Measurements from ENCODE around the gene NXPH3. TPM values are rescaled to one million over a fixed set of nuclear protein-coding genes. Genes with fewer than 3 reads are reported as not detected.

The NXPH3 gene
- total RNA-seq, 1 experiment from 2014 or later, result not detected

- Histone ChIP-seq H4K20me1 (ENCODE audit: insufficient read depth) (no peaks in the 10 kb centered on the region), H3K9me3 (ENCODE audit: insufficient read depth, low read depth) (no peaks in the 10 kb centered on the region), H3K9me2 (ENCODE audit: insufficient read depth) (no peaks in the 10 kb centered on the region), H3F3A (ENCODE audit: insufficient read depth, low read depth) (no peaks in the 10 kb centered on the region), H3K27me3 (ENCODE audit: insufficient read depth, low read depth) (no peaks in the 10 kb centered on the region), H2AFZ (no peak overlapping the region), H3K79me2 (ENCODE audit: low read depth) (no peaks in the 10 kb centered on the region), H3K36me3 (ENCODE audit: low read depth) (no peaks in the 10 kb centered on the region), H3K4me3 (no peak overlapping the region), H3K4me2 (no peak overlapping the region), H3K4me1 (replicated peaks; ENCODE audit: insufficient read depth) (no peaks in the 10 kb centered on the region), H3K27ac (no peak overlapping the region)
- no TSS peak for BruUV-seq (replicated peaks)
- TF ChIP-seq EZH2 (IDR thresholded peaks at IDR 0.05; ENCODE audit: low read depth) (no peak), CTCF (conservative IDR thresholded peaks at IDR 0.05) (no peak)
- POLR2A ChIA-PET (ENCODE audit: unreplicated experiment), result no interaction called here
- no peak for DNase-seq
- CTCF ChIA-PET, result no interaction called here
- intact Hi-C loops (cut with micrococcal nuclease; ENCODE audit: unreplicated experiment), result no loop called here
Measured at GRCh38 chr17:49590874-49591273, 15.2 kb downstream of the NXPH3 start.

GRCh38 chr17:49592263-49592662 is 16.6 kb downstream of the NXPH3 start:
- POLR2A ChIA-PET (ENCODE audit: unreplicated experiment), result no interaction called here
- no peaks in the 10 kb centered on the region for H3K27me3 ChIP-seq (ENCODE audit: insufficient read depth, low read depth)
- no peaks in the 10 kb centered on the region; the same call in 1 of the 2 replicates for H3F3A ChIP-seq (ENCODE audit: insufficient read depth, low read depth)
- H3K4me3 ChIP-seq, result no peak overlapping the region
- no peaks in the 10 kb centered on the region for H3K36me3 ChIP-seq (ENCODE audit: low read depth)
- DNase-seq, result no peak
- no peak overlapping the region for H3K4me2 ChIP-seq
- H3K9me2 ChIP-seq (ENCODE audit: insufficient read depth), result no peaks in the 10 kb centered on the region
- CTCF ChIA-PET, result no interaction called here
- H3K4me1 ChIP-seq (replicated peaks; ENCODE audit: insufficient read depth), result no peaks in the 10 kb centered on the region
- H2AFZ ChIP-seq, result no peak overlapping the region
- TF ChIP-seq CTCF (conservative IDR thresholded peaks at IDR 0.05) (no peak), EZH2 (IDR thresholded peaks at IDR 0.05; ENCODE audit: low read depth) (no peak)
- no peaks in the 10 kb centered on the region for H3K79me2 ChIP-seq (ENCODE audit: low read depth)
- intact Hi-C loops (cut with micrococcal nuclease; ENCODE audit: unreplicated experiment), result no loop called here
- BruUV-seq (replicated peaks), result no TSS peak
- no peaks in the 10 kb centered on the region for H4K20me1 ChIP-seq (ENCODE audit: insufficient read depth)
- H3K27ac ChIP-seq, result no peak overlapping the region
- H3K9me3 ChIP-seq (ENCODE audit: insufficient read depth, low read depth), result no peaks in the 10 kb centered on the region

- Histone ChIP-seq H3F3A (ENCODE audit: insufficient read depth, low read depth) (no peaks in the 10 kb centered on the region; the same call in 1 of the 2 replicates), H3K36me3 (ENCODE audit: low read depth) (0 out of 2 replicates have a peak, but pooled peaks cover 5% of the 10 kb centered on the region), H2AFZ (no peak overlapping the region), H3K27ac (no peak overlapping the region), H3K4me1 (replicated peaks; ENCODE audit: insufficient read depth) (no peaks in the 10 kb centered on the region), H3K9me2 (ENCODE audit: insufficient read depth) (no peaks in the 10 kb centered on the region), H3K27me3 (ENCODE audit: insufficient read depth, low read depth) (no peaks in the 10 kb centered on the region), H3K4me3 (no peak overlapping the region), H3K9me3 (ENCODE audit: insufficient read depth, low read depth) (no peaks in the 10 kb centered on the region), H3K4me2 (no peak overlapping the region), H3K79me2 (ENCODE audit: low read depth) (no peaks in the 10 kb centered on the region), H4K20me1 (ENCODE audit: insufficient read depth) (no peaks in the 10 kb centered on the region)
- TF ChIP-seq CTCF (conservative IDR thresholded peaks at IDR 0.05), result no peak
- no peak for TF ChIP-seq EZH2 (IDR thresholded peaks at IDR 0.05; ENCODE audit: low read depth)
- POLR2A ChIA-PET (ENCODE audit: unreplicated experiment), result no interaction called here
- CTCF ChIA-PET, result no interaction called here
- no peak for DNase-seq
- BruUV-seq (replicated peaks), result no TSS peak
- intact Hi-C loops (cut with micrococcal nuclease; ENCODE audit: unreplicated experiment), result no loop called here
Measured at GRCh38 chr17:49595328-49595727, 19.7 kb downstream of the NXPH3 start.
